CD4-positive, alpha-beta T cell (primary cell): ENCODE data around the gene SH3BP1. TPM values are rescaled to one million over a fixed set of nuclear protein-coding genes. Genes with fewer than 3 reads are reported as not detected.

Experiments
- ATAC-seq: fragments of 200-7000 bp; cut with Tn5 transposase; one replicate; pipeline ENCODE4 v1.10.0; 2022; ENCODE audit warnings: mild to moderate bottlenecking; ENCODE audit not compliant: poor library complexity
- CTCF ChIA-PET: fragments of 350-600 bp; sonication (Branson Sonifier 250); formaldehyde crosslinking; loops from one replicate; lab custom pipeline; 2021; ENCODE audit warnings: antibody characterized with exemption, inconsistent platforms; lab: Charles Lee
- POLR2A ChIA-PET: fragments of 350-600 bp; sonication (Branson Sonifier 250); formaldehyde crosslinking; loops from one replicate; lab custom pipeline; 2021; ENCODE audit warnings: antibody characterized with exemption, inconsistent platforms; lab: Charles Lee
- DNase-seq, 14 experiments: peaks; one replicate each; pipeline ENCODE4 v3.0.0-alpha.2; 2013 to 2020; ENCODE audit warnings: mixed read lengths in 2 of 14
- H3K27ac ChIP-seq, 2 donors: one replicate each; pipeline versions ENCODE4 v1.5.1 to v1.7.0; 2013; ENCODE audit warnings: low read length in 2 of 2, low read depth in 1 of 2, mild to moderate bottlenecking in 1 of 2
- H3K27me3 ChIP-seq, 2 experiments: 1 replicate in 1 of 2; 2 replicates in 1 of 2; pipeline versions ENCODE4 v1.6.1 to v1.7.0; 2013; ENCODE audit warnings: low read length in 2 of 2, control low read depth in 1 of 2, mild to moderate bottlenecking in 1 of 2, moderate library complexity in 1 of 2; ENCODE audit not compliant: insufficient read depth in 2 of 2, control insufficient read depth in 1 of 2
- H3K36me3 ChIP-seq: one replicate; pipeline ENCODE4 v1.6.1; 2013; ENCODE audit warnings: low read length, control low read depth; ENCODE audit not compliant: insufficient read depth
- H3K4me1 ChIP-seq: one replicate; pipeline ENCODE4 v1.6.1; 2013; ENCODE audit warnings: low read length, control low read depth; ENCODE audit not compliant: insufficient read depth
- H3K4me3 ChIP-seq: one replicate; pipeline ENCODE4 v1.5.1; 2013; ENCODE audit warnings: mild to moderate bottlenecking, low read length, moderate library complexity
- H3K9me3 ChIP-seq, 2 experiments: 1 replicate in 1 of 2; 2 replicates in 1 of 2; pipeline versions ENCODE4 v1.6.1 to v1.7.0; 2013; ENCODE audit warnings: low read length in 2 of 2, mild to moderate bottlenecking in 2 of 2, control low read depth in 1 of 2, moderate library complexity in 1 of 2; ENCODE audit not compliant: control insufficient read depth in 1 of 2, insufficient read depth in 1 of 2
- H3K27ac Mint-ChIP-seq: one replicate; pipeline ENCODE4 v1.8.0; 2020; ENCODE audit warnings: mixed read lengths
- H3K27me3 Mint-ChIP-seq: one replicate; pipeline ENCODE4 v1.8.0; 2021; ENCODE audit warnings: mixed read lengths
- H3K36me3 Mint-ChIP-seq: one replicate; pipeline ENCODE4 v1.8.0; 2021; ENCODE audit warnings: low read depth, mixed read lengths
- H3K4me1 Mint-ChIP-seq: one replicate; pipeline ENCODE4 v1.8.0; 2021; ENCODE audit warnings: low read depth, mixed read lengths
- H3K4me3 Mint-ChIP-seq: one replicate; pipeline ENCODE4 v1.8.0; 2020; ENCODE audit warnings: mild to moderate bottlenecking, mixed read lengths
- H3K9me3 Mint-ChIP-seq: one replicate; pipeline ENCODE4 v1.8.0; 2020; ENCODE audit warnings: mixed read lengths
- CTCF ChIP-seq: fragments of 200-600 bp; IDR thresholded peaks from one replicate; pipeline ENCODE4 v1.8.0; 2022; ENCODE audit warnings: antibody characterized with exemption, mild to moderate bottlenecking
- intact Hi-C, 2 experiments: fragments of 100-400 bp; cut with DNase I in 1 of 2; cut with micrococcal nuclease in 1 of 2; formaldehyde crosslinking; loops; one replicate each; pipeline versions ENCODE4 v1.15.1 to v1.9.0; 2023 to 2025; cut with DNase I, micrococcal nuclease
- total RNA-seq, 174 experiments: library from RNA in 2 of 174; stranded (reverse) in 2 of 174; gene quantifications; one replicate each; pipeline ENCODE4 v1.2.3 and lab custom pipeline; 2021 to 2026

The SH3BP1 gene
- total RNA-seq, 2 experiments from 2014 or later: 46.9 to 49.0 TPM

GRCh38 chr22:37604875-37605274, 34.6 kb upstream of the SH3BP1 start:
- Mint-ChIP-seq H3K36me3 (peaks cover 11% of the 10 kb centered on the region), H3K4me1 (peaks cover 68% of the 10 kb centered on the region), H3K4me3 (peak overlapping the region; percentile 45), H3K9me3 (no peaks in the 10 kb centered on the region), H3K27ac (peak overlapping the region; percentile 80), H3K27me3 (no peaks in the 10 kb centered on the region)
- peak; percentile 33 to 89 (median 58) for DNase-seq
- H3K27me3 ChIP-seq: no peaks in the 10 kb centered on the region
- peak overlapping the region; percentile 6 for H3K4me3 ChIP-seq
- ChIA-PET POLR2A (interaction anchor here (0.6 to 5.2 kb wide), 2 partner anchors 13 to 239 kb away, joined by 4 to 59 read pairs; partner anchors contain the start of gene ANKRD54), CTCF (interaction anchor here (6.0 kb wide), 1 partner anchor 12 kb away, joined by 70 read pairs; no protein-coding TSS in a partner anchor)
- H3K27ac ChIP-seq: peak overlapping the region; percentile 2 to 31
- peak; percentile 22 for ATAC-seq
- no peaks in the 10 kb centered on the region for H3K36me3 ChIP-seq
- H3K4me1 ChIP-seq: peaks cover 54% of the 10 kb centered on the region
- TF ChIP-seq CTCF: no peak
- intact Hi-C loops: loop anchor here in 1 of 2 experiments (5.0 kb wide), 1 partner anchor 142 kb away; no protein-coding TSS in a partner anchor
- no peaks in the 10 kb centered on the region for H3K9me3 ChIP-seq

DNA sequence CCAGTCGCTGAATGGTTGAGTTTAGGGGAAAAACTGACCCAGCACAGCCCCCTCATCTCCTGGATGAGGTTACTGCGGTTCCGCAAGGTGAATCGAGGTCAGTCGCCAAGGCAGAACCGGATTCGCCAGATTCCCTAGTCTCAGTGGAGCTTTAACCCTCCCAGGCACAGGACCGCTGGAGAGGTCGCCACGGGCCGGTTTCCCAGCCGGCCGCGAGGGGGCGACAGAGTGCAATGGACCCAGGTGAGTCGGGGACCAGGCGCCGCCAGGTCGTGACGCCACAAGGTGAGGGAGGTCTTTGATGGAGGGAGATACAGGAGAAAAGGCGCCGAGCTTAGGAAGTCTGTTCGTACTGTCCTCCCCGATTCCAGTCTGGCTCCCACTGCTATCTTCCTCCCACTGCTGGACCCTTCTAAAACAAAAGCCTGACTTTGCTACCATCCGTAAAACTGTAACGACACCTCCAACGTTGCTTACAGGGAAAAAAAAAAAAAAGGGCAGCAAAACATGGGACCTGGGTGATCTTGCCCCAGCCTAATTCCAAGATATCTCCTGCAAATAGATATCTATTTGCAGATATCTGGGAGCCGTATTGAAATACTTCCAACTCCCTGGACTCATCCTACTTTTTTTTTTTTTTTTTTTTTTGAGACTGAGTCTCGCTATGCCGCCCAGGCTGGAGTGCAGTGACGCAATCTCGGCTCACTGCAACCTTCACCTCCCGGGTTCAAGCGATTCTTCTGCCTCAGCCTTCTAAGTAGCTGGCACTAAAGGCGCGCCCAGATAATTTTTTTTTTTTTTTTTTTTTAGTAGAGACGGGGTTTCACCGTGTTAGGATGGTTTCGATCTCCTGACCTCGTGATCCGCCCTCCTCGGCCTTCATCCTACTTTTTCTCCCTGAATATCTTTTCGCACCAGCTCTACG, 32.2 kb upstream of the SH3BP1 start:
- intact Hi-C loops: loop anchor here in 1 of 2 experiments (5.0 kb wide), 1 partner anchor 140 kb away; no protein-coding TSS in a partner anchor
- H3K4me3 Mint-ChIP-seq: peak overlapping the region; percentile 81

More for the DNA sequence above, 32.2 kb upstream of the SH3BP1 start:
- ATAC-seq (peak; percentile 27), DNase-seq (peak; percentile 85 to 96 (median 90))
- ChIA-PET POLR2A (interaction anchor here (0.7 to 5.2 kb wide), 28 partner anchors 8 to 1435 kb away, joined by 3 to 78 read pairs (median 6); partner anchors contain the start of genes ANKRD54, LGALS1, LGALS2 and MFNG), CTCF (interaction anchor here (0.6 to 6.0 kb wide), 28 partner anchors 9 to 630 kb away, joined by 3 to 70 read pairs (median 5); partner anchors contain the start of genes ANKRD54, LGALS1, NOL12 and PDXP)
- Histone ChIP-seq H3K4me3 (peak overlapping the region; percentile 55), H3K36me3 (no peaks in the 10 kb centered on the region), H3K4me1 (peaks cover 72% of the 10 kb centered on the region), H3K9me3 (no peaks in the 10 kb centered on the region), H3K27ac (peak overlapping the region; percentile 88 to 98), H3K27me3 (no peaks in the 10 kb centered on the region)
- Mint-ChIP-seq H3K27ac (peak overlapping the region; percentile 92), H3K36me3 (peaks cover 11% of the 10 kb centered on the region), H3K27me3 (no peaks in the 10 kb centered on the region), H3K9me3 (no peaks in the 10 kb centered on the region), H3K4me1 (peaks cover 61% of the 10 kb centered on the region)
- TF ChIP-seq CTCF: peak; percentile 92
